H1 (cell line): ENCODE data around the gene PEAK1.

ENCODE experiments used
- ASH2L ChIP-seq: fragments of 200-600, 300-600 bp; sonication (generic); IDR thresholded peaks from one replicate; pipeline ENCODE4 v1.7.1; 2017; ENCODE audit warnings: low read length
- CTCF ChIP-seq, 3 experiments: IDR thresholded peaks; 1 replicate in 2 of 3; 2 replicates in 1 of 3; pipeline versions ENCODE4 v1.5.1 to v1.6.1; 2011; ENCODE audit warnings: low read length in 3 of 3, mild to moderate bottlenecking in 3 of 3, inconsistent platforms in 2 of 3, low read depth in 1 of 3, moderate library complexity in 1 of 3; ENCODE audit not compliant: insufficient read depth in 1 of 3; ENCODE audit errors: control extremely low read depth in 1 of 3
- POLR2A ChIP-seq, 2 experiments: IDR thresholded peaks; 1 replicate in 1 of 2; 2 replicates in 1 of 2; pipeline ENCODE4 v1.6.1; 2011; ENCODE audit warnings: low read depth in 2 of 2, low read length in 2 of 2, mild to moderate bottlenecking in 2 of 2; ENCODE audit errors: control extremely low read depth in 1 of 2
- POLR2AphosphoS5 ChIP-seq: IDR thresholded peaks from 2 replicates; pipeline ENCODE4 v1.6.1; 2011; ENCODE audit warnings: low read depth, low read length
- TAF1 ChIP-seq: IDR thresholded peaks from 2 replicates; pipeline ENCODE4 v1.6.1; 2011; ENCODE audit warnings: mild to moderate bottlenecking, low read depth, low read length

GRCh38 chr15:77459031-77459430, 39.1 kb upstream of the PEAK1 start:
- TF ChIP-seq POLR2AphosphoS5, result no peak
- TF ChIP-seq POLR2A (IDR thresholded peaks at IDR 0.05; ENCODE audit: control extremely low read depth in 1 of 2, low read depth in 2 of 2, low read length in 2 of 2), result no peak
- no peak for TF ChIP-seq CTCF (IDR thresholded peaks at IDR 0.05; ENCODE audit: control extremely low read depth in 1 of 3, insufficient read depth in 1 of 3, low read depth in 1 of 3, low read length in 3 of 3)
- no peak for TF ChIP-seq TAF1
- TF ChIP-seq ASH2L, result no peak
